Measurements from ENCODE around the gene TRIM56. TPM values are rescaled to one million over a fixed set of nuclear protein-coding genes. Genes with fewer than 3 reads are reported as not detected.
"Not testable (repeated sequence)": the region's sequence is repeated elsewhere in the genome, so short reads cannot be mapped to it uniquely, and the experiment has no call there.

Gene TRIM56
- total and polyA plus RNA-seq, 2 donors (not counting 1 experiment from before 2014, with no cell fraction given), result 6.0 to 27.6 TPM

DNA sequence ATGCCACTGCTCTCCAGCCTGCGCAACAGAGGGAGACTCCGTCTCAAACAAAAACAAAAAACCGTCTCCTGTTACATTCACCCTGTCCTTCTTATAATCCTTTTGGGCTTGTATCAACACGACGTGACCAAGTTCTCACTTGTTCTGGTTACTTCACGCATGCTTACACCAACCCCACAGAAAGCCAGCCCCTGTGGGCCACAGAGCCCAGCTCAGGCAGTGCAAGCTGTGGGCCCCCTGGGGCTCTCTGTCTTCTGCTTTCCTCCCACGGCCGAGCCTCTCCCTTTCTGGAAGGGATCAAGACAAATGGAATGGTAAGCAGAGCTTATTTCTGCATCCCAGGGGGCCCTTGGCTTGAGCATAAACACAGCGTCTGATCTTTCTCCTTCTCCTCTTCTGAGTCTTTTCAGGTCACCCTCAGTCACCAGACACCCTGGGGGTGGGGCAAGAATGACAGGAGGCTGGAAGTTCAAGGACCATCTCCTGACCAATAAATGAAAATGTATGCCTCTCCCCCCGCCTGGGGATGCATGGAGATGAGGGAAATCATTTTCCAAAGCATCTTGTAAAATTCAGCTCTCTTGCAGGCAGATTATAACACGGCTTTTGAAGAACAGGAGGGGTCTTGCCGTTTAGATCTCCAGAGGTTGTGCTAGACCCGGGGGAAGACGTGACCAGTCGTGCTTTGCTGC is 19.0 kb upstream of the TRIM56 start:
- no peak overlapping the region for H3K27ac ChIP-seq (ENCODE audit: insufficient read depth, low read length)
- no peak overlapping the region for H3K9ac ChIP-seq (ENCODE audit: insufficient read depth, low read length)
- H3K4me1 ChIP-seq (ENCODE audit: control insufficient read depth, extremely low read depth, insufficient read depth, low read length), result no peaks in the 10 kb centered on the region
- no peak for DNase-seq (ENCODE audit: low read depth in 2 of 2)
- no peaks in the 10 kb centered on the region for H3K79me2 ChIP-seq (ENCODE audit: control insufficient read depth, insufficient read depth, low read length)
- H3K4me3 ChIP-seq (replicated peaks in 1 of 4; ENCODE audit: control extremely low read depth in 1 of 4, insufficient read depth in 1 of 4, low read depth in 3 of 4, low read length in 4 of 4), result no peak overlapping the region
- no peaks in the 10 kb centered on the region for H3K9me3 ChIP-seq (ENCODE audit: control insufficient read depth, insufficient read depth, low read depth, low read length)
- no peak overlapping the region for H2AFZ ChIP-seq (ENCODE audit: low read length)
- no peaks in the 10 kb centered on the region for H4K20me1 ChIP-seq (ENCODE audit: control insufficient read depth, extremely low read depth, insufficient read depth, low read length)
- no peaks in the 10 kb centered on the region for H3K36me3 ChIP-seq (ENCODE audit: control insufficient read depth, insufficient read depth, low read length)
- TF ChIP-seq, protein P1, sequence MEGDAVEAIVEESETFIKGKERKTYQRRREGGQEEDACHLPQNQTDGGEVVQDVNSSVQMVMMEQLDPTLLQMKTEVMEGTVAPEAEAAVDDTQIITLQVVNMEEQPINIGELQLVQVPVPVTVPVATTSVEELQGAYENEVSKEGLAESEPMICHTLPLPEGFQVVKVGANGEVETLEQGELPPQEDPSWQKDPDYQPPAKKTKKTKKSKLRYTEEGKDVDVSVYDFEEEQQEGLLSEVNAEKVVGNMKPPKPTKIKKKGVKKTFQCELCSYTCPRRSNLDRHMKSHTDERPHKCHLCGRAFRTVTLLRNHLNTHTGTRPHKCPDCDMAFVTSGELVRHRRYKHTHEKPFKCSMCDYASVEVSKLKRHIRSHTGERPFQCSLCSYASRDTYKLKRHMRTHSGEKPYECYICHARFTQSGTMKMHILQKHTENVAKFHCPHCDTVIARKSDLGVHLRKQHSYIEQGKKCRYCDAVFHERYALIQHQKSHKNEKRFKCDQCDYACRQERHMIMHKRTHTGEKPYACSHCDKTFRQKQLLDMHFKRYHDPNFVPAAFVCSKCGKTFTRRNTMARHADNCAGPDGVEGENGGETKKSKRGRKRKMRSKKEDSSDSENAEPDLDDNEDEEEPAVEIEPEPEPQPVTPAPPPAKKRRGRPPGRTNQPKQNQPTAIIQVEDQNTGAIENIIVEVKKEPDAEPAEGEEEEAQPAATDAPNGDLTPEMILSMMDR (conservative IDR thresholded peaks at IDR 0.05 in 1 of 2, IDR thresholded peaks at IDR 0.05 in 1 of 2; ENCODE audit: low read depth in 1 of 2, low read length in 2 of 2), result no peak
- no peak for TF ChIP-seq EZH2 (IDR thresholded peaks at IDR 0.05; ENCODE audit: low read length, missing control alignments)
- H3K4me2 ChIP-seq (ENCODE audit: extremely low read depth, insufficient read depth, low read length), result no peak overlapping the region
- peaks cover 5% of the 10 kb centered on the region for H3K27me3 ChIP-seq (ENCODE audit: control insufficient read depth, insufficient read depth, low read length)

DNA sequence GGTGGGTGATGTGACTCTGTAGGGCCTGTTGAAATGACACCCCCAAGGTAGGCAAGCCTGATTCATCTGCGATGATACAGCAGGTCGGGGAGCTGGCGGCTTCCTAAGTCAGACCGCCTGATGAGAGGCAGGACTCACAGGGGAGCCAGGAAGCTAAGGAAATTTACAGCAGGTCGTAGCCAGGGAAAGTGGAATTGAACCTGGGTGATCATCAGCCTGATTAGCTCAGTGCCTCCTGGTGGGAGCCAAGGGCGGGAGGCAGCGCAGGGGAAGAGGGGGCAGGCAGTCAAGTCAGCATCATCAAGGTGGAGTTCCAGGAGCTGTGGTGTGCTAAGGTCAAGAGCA is 18.5 kb upstream of the TRIM56 start:
- H3K27me3 ChIP-seq (ENCODE audit: control insufficient read depth, insufficient read depth, low read length), result peaks cover 5% of the 10 kb centered on the region
- TF ChIP-seq, protein P1 (conservative IDR thresholded peaks at IDR 0.05 in 1 of 2, IDR thresholded peaks at IDR 0.05 in 1 of 2; ENCODE audit: low read depth in 1 of 2, low read length in 2 of 2), result no peak
- no peak for TF ChIP-seq EZH2 (IDR thresholded peaks at IDR 0.05; ENCODE audit: low read length, missing control alignments)
- H3K4me2 ChIP-seq (ENCODE audit: extremely low read depth, insufficient read depth, low read length), result no peak overlapping the region
- DNase-seq (ENCODE audit: low read depth in 2 of 2), result no peak
- no peak overlapping the region for H2AFZ ChIP-seq (ENCODE audit: low read length)
- no peak overlapping the region for H3K27ac ChIP-seq (ENCODE audit: insufficient read depth, low read length)
- no peak overlapping the region for H3K9ac ChIP-seq (ENCODE audit: insufficient read depth, low read length)
- H3K4me1 ChIP-seq (ENCODE audit: control insufficient read depth, extremely low read depth, insufficient read depth, low read length), result no peaks in the 10 kb centered on the region
- H3K36me3 ChIP-seq (ENCODE audit: control insufficient read depth, insufficient read depth, low read length), result no peaks in the 10 kb centered on the region
- no peak overlapping the region for H3K4me3 ChIP-seq (replicated peaks in 1 of 4; ENCODE audit: control extremely low read depth in 1 of 4, insufficient read depth in 1 of 4, low read depth in 3 of 4, low read length in 4 of 4)
- H3K79me2 ChIP-seq (ENCODE audit: control insufficient read depth, insufficient read depth, low read length), result no peaks in the 10 kb centered on the region
- no peaks in the 10 kb centered on the region for H3K9me3 ChIP-seq (ENCODE audit: control insufficient read depth, insufficient read depth, low read depth, low read length)
- no peaks in the 10 kb centered on the region for H4K20me1 ChIP-seq (ENCODE audit: control insufficient read depth, extremely low read depth, insufficient read depth, low read length)

DNA sequence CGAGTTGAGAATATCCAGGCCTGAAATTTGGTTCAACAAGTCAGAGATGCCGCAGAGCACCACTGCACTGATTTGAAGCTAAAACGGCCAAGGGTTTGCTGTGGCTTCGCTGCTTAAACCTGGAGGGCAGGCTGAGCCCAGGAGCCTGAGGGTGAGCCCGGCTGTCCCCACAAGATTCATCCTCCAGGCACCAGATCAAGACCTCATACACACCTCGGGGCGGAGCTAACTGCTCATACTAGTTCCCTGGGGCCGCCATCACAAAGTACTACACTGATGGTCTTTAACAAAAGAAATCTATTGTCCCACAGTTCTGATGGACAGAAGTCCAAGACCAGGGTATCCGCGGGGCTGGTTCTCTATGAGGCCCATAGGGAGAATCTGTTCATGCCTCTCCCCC is 16.9 kb upstream of the TRIM56 start:
- H3K27me3 ChIP-seq (ENCODE audit: control insufficient read depth, insufficient read depth, low read length), result peaks cover 5% of the 10 kb centered on the region
- H3K27ac ChIP-seq (ENCODE audit: insufficient read depth, low read length), result no peak overlapping the region
- H3K9me3 ChIP-seq (ENCODE audit: control insufficient read depth, insufficient read depth, low read depth, low read length), result no peaks in the 10 kb centered on the region
- TF ChIP-seq EZH2 (IDR thresholded peaks at IDR 0.05; ENCODE audit: low read length, missing control alignments), result no peak
- no peaks in the 10 kb centered on the region for H4K20me1 ChIP-seq (ENCODE audit: control insufficient read depth, extremely low read depth, insufficient read depth, low read length)
- no peak overlapping the region for H3K4me2 ChIP-seq (ENCODE audit: extremely low read depth, insufficient read depth, low read length)
- H2AFZ ChIP-seq (ENCODE audit: low read length), result no peak overlapping the region
- H3K9ac ChIP-seq (ENCODE audit: insufficient read depth, low read length), result no peak overlapping the region
- no peaks in the 10 kb centered on the region for H3K79me2 ChIP-seq (ENCODE audit: control insufficient read depth, insufficient read depth, low read length)
- no peak for DNase-seq (ENCODE audit: low read depth in 2 of 2)
- H3K4me1 ChIP-seq (ENCODE audit: control insufficient read depth, extremely low read depth, insufficient read depth, low read length), result no peaks in the 10 kb centered on the region
- no peak overlapping the region for H3K4me3 ChIP-seq (replicated peaks in 1 of 4; ENCODE audit: control extremely low read depth in 1 of 4, insufficient read depth in 1 of 4, low read depth in 3 of 4, low read length in 4 of 4)
- H3K36me3 ChIP-seq (ENCODE audit: control insufficient read depth, insufficient read depth, low read length), result no peaks in the 10 kb centered on the region

DNA sequence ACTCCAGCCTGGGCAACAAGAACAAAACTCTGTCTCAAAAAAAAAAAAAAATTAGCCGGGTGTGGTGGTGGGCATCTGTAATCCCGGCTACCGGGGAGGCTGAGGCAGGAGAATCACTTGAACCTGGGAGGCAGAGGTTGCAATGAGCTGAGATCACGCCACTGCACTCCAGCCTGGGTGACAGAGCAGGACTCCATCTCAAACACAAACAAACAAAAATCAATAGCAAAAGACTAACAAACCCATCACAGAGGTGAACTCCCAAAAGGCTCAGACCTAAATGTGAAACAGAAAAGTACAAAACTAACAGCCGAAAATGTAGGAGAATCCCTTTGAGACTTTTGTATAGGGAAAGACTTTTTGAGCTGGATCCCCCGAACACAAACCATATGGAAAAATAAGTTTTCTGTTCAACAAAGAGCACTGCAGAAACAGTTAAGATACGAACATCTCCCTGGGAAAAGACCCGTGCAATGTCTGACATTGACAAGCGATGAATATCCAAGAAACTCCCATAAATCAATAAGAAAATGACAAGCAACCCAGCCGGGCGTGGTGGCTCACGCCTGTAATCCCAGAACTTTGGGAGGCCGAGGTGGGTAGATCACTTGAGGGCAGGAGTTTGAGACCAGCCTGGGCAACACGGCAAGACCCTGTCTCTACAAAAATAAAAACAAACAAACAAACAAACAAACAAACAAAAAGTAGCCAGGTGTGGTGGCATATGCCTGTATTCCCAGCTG is 13.7 kb upstream of the TRIM56 start:
- not testable (repeated sequence) for H3K79me2 ChIP-seq (ENCODE audit: control insufficient read depth, insufficient read depth, low read length); DNase-seq (ENCODE audit: low read depth in 2 of 2); H3K27me3 ChIP-seq (ENCODE audit: control insufficient read depth, insufficient read depth, low read length); H2AFZ ChIP-seq (ENCODE audit: low read length); H3K4me1 ChIP-seq (ENCODE audit: control insufficient read depth, extremely low read depth, insufficient read depth, low read length); H3K36me3 ChIP-seq (ENCODE audit: control insufficient read depth, insufficient read depth, low read length); H3K4me2 ChIP-seq (ENCODE audit: extremely low read depth, insufficient read depth, low read length); H3K4me3 ChIP-seq (replicated peaks in 1 of 4; ENCODE audit: control extremely low read depth in 1 of 4, insufficient read depth in 1 of 4, low read depth in 3 of 4, low read length in 4 of 4); H3K9me3 ChIP-seq (ENCODE audit: control insufficient read depth, insufficient read depth, low read depth, low read length); H3K27ac ChIP-seq (ENCODE audit: insufficient read depth, low read length); H4K20me1 ChIP-seq (ENCODE audit: control insufficient read depth, extremely low read depth, insufficient read depth, low read length); H3K9ac ChIP-seq (ENCODE audit: insufficient read depth, low read length)
